NK-92 treated with Interleukin-12 subunit alpha and Interleukin-12 subunit beta, amount 100 ng/mL, for 24 hours (cell line): ENCODE data around the gene DOCK11.
"Not testable (repeated sequence)": the region's sequence is repeated elsewhere in the genome, so short reads cannot be mapped to it uniquely, and the experiment has no call there.

Source experiments
- DNase-seq: peaks from one replicate; lab custom pipeline; 2025; lab: John Stamatoyannopoulos, UW

Gene DOCK11

GRCh38 chrX:118495061-118495921, at the start of gene DOCK11:
Gene DOCK11 (plus strand): TSS chrX:118495815. CDS start chrX:118495972, 157 bp downstream.
- DNase-seq, result peak; percentile 67

- DNase-seq, result no peak
Observed at GRCh38 chrX:118448273-118448783, 47.3 kb upstream of the DOCK11 start.

- DNase-seq, result no peak
Observed at GRCh38 chrX:118455013-118455412, 40.6 kb upstream of the DOCK11 start.

DNA sequence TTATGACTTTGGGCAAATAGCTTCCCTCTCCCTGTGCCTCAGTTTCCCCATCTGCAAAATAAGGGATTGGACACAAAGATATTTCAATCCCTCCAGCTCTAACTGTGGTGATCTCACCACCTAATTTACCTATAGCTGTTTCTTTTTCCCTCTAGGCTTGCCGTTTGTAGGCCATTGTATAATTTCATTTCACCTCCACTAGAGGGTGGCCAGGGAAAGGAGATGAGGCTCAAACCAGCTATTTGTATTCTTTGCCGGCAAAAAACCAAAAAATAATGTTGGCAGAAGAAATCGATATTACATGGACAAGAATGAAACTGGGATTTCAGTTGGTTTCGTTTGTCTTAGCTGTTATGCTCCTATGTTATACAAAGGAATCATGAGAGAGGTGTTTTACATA, 36.1 kb upstream of the DOCK11 start:
- no peak for DNase-seq

DNA sequence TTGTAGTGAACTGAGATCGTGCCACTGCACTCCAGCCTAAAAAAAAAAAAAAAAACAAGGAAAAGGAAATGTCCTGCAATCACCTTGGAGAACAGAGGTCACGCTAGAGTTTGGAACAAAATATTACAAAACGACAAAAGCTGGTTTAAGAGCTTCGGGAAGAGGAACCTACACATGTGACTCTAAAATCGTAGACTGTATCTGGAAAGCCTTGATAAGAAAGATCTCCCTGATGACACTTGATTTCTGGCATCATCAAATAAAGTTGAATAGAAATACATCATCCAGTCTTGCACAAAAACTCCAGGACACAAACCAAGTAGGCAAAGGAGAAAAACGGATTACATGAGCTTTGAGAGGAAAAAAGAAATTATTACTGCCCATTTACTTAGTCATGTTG, 31.1 kb upstream of the DOCK11 start:
- no peak for DNase-seq

GRCh38 chrX:118468122-118468521, 27.5 kb upstream of the DOCK11 start:
- no peak for DNase-seq

DNA sequence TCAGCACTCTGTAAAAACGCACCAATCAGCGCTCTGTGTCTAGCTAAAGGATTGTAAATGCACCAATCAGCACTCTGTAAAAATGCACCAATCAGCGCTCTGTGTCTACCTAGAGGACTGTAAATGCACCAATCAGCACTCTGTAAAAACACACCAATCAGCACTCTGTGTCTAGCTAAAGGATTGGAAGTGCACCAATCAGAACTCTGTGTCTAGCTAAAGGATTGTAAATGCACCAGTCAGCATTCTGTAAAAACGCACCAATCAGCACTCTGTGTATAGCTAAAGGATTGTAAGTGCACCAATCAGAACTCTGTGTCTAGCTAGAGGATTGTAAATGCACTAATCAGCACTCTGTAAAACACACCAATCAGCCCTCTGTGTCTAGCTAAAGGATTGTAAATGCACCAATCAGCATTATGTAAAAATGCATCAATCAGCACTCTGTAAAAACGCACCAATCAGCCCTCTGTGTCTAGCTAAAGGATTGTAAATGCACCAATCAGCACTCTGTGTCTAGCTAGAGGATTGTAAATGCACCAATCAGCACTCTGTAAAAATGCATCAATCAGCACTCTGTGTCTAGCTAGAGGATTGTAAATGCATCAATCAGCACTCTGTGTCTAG, 24.8 kb upstream of the DOCK11 start:
- not testable (repeated sequence) for DNase-seq

- no peak for DNase-seq
Observed at GRCh38 chrX:118474586-118474985, 21.0 kb upstream of the DOCK11 start.

- no peak for DNase-seq
Observed at GRCh38 chrX:118475903-118476302, 19.7 kb upstream of the DOCK11 start.

DNA sequence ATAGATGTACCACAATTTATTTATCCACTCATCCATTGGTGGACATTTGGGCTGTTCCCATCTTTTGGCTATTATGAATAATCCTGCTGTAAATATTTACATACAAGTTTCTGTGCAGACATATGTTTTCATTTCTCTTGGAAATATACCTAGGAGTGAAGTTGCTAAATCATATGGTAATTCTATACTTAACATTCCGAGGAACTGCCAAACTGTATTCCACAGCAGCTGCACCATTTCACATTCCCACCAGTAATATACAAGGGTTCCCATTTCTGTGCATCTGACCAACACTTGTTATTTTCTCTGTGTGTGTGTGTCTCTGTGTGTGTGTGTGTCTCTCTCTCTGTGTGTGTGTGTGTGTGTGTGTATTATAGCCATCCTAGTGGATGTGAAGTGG, 15.4 kb upstream of the DOCK11 start:
- no peak for DNase-seq

DNA sequence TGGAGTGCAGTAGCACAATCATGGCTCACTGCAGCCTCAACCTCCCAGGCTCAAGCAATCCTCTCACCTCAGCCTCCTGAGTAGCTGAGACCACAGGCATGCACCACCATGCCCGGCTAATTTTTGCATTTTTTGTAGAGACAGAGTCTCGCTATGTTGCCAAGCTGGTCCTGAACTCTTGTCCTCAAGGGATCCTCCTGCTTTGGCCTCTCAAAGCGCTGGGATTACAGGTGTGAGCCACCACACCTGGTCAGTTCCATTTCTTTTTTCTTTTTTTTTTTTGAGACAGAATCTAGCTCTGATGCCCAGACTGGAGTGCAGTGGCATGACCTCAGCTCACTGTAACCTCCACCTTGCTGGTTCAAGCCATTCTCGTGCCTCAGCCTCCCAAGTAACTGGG, 13.2 kb upstream of the DOCK11 start:
- not testable (repeated sequence) for DNase-seq

DNA sequence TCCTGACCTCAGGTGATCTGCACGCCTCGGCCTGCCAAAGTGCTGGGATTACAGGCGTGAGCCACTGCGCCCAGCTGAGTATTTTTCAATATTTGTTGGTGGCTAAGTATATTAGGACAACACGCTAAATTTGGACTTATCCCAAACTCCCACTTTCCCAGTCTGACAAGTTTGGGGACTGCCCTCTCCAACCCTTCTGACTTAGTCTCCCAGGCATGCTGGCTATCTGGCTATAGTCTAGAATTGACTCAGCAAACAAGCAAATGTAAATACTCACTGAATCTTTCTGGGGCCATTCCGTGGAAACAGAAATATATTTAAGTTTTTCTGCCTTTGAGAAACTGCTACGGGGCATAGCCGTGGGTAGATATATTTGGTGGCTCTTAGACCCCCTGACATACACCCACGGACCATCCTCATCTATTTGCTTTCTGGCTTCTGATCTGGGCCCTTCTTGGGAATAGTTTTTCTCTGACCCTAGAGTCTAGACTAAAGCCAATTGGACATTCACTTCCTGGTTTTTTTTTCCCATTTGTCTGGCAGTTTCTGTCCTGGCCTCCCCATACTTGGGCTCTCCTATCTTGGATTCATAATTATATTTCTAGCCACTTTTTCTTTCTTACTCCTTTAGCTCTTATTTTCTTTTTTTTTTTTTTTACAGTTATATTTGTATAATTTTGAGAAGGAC, 11.3 kb upstream of the DOCK11 start:
- no peak for DNase-seq

DNA sequence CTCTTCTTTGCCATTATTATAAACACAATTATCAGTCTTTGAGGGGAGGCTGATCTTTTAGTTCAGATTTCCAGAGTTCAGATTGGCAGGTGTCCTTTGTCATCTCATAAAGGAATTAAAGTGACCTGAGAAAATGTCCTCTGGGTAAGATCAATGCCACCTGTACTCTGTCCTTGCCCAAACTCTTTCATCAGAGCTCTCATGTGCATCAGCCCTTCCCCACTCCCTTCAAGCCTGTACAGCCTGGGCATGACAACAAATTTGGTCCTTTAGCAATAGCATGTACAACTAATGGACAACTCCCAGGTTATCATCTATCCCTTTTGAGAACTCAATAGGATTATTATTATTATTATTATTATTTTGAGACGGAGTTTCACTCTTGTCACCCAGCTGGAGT, 8.9 kb upstream of the DOCK11 start:
- DNase-seq, result not testable (repeated sequence)

DNA sequence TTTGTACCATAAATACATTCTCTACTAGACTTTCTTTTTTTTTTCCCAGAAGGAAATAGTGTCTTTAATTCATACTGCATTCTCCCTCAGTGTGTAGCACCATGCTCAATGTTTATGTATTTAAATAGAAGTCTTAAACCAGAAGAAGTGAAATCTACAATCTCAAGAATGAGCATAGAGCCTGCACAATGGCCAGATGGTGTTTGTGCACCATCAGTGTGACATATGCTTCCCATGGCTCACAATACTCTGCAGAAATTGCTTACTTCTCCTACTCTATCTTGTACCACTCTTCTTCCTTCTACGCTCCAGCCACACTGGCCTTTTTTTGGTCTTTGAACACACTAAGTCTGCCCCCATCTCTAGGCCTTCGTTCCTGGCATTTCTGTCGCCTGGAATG, 2.6 kb upstream of the DOCK11 start:
- DNase-seq, result no peak

GRCh38 chrX:118493653-118494297, 1.8 kb upstream of the DOCK11 start:
- no peak for DNase-seq

DNA sequence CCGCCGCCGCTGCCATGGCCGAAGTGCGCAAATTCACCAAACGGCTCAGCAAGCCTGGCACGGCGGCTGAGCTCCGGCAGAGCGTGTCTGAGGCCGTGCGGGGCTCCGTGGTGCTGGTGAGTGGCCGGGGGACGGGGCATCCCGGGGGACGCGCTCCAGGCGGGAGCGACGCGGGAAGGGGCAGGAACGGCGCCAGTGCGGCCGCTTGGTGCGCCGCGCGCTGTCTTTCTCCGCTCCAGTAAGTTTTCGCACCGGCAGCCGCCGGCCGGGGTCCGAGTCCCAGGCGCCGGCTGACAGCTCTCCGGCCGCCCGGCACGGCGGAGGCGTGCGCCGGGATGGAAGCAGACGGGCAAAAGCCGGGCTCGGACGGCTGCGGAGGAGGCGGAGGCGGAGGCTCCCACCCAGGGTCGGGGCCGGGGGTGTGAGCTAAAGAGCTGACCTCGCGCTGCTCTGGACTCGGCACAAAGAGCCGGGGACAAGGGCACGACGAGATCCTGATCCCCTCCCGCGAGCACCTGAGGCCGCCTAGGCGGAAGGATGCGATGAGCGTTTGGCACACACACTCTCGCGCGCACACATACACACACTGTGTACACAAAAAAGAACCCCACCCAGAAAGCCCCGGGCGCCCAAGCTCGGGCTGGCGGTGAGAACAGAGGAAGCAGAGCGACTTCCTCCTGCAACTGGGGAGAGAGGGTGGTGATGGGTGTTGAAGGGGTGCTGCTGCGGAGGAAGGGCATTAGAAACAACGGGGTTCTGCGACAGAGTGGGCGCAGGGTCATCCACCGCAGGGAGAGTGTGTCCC, 545 bp downstream of the DOCK11 start:
- peak; percentile 53 for DNase-seq

- DNase-seq, result no peak
Observed at GRCh38 chrX:118496763-118497079, 1.1 kb downstream of the DOCK11 start.

- DNase-seq, result no peak
Observed at GRCh38 chrX:118497180-118497818, 1.7 kb downstream of the DOCK11 start.

GRCh38 chrX:118498351-118498750, 2.7 kb downstream of the DOCK11 start:
- no peak for DNase-seq

DNA sequence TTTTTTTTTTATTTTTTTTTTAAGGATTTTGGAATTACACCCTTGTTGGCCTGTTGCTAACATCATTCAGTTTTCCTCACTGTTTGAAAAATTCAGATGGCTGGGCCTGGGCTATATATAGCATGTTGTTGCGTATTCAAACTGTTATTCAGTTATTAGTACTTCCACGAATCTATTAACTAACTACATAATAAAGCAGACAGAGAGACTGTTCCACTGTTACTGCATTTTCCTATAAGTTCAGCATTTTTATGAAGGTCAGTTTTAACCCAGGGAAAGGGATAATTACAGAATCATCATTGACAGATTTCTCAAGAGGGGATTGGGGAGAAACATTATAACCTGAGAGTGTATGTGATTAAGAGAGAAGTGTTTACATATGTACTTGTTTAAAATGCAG, 3.1 kb downstream of the DOCK11 start:
- no peak for DNase-seq

DNA sequence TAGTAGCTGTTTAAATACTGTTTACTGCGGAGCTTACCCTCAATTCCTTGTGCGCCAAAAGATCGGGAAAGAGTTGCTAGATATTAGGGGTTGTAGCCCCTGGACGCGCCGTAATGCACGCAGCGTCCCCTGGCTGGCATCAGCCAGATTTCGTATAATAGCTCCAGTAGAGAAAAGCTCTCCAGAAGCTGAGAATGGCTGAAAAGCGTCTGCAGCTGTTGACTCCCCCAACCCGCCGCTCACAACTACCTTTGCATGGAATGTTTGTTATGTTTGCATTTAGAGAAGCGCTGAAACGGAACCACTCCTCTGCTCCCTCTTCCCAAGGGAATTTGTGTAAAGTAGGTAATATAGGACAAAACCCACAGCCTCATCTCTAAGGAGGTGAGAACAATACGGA, 3.7 kb downstream of the DOCK11 start:
- DNase-seq, result no peak
